HCT116 (cell line): ENCODE results near the gene ST6GALNAC2.

ENCODE experiments used
- EGR1 ChIP-seq: IDR thresholded peaks from 2 replicates; pipeline ENCODE4 v1.6.1; 2012; ENCODE audit warnings: low read depth
- ELF1 ChIP-seq: IDR thresholded peaks from 2 replicates; pipeline ENCODE4 v1.6.1; 2012; ENCODE audit warnings: low read depth, borderline replicate concordance
- POLR2A ChIP-seq: IDR thresholded peaks from 2 replicates; pipeline ENCODE4 v1.7.0; 2011; ENCODE audit warnings: borderline replicate concordance; ENCODE audit not compliant: insufficient read depth, insufficient read length; ENCODE audit errors: extremely low read depth
- POLR2AphosphoS5 ChIP-seq: IDR thresholded peaks from 2 replicates; pipeline ENCODE4 v1.6.1; 2011; ENCODE audit warnings: mild to moderate bottlenecking, low read depth, low read length, moderate library complexity
- RAD21 ChIP-seq: IDR thresholded peaks from 2 replicates; pipeline ENCODE4 v1.6.1; 2012; ENCODE audit warnings: low read depth, mild to moderate bottlenecking
- YY1 ChIP-seq: IDR thresholded peaks from 2 replicates; pipeline ENCODE4 v1.6.1; 2011; ENCODE audit warnings: low read length, low read depth, moderate library complexity, mild to moderate bottlenecking; ENCODE audit not compliant: insufficient replicate concordance; ENCODE audit errors: extremely low read depth
- TF ChIP-seq, protein P1 (sequence below), 3 experiments: fragments of 200-600 bp in 1 of 3; sonication (generic) in 1 of 3; IDR thresholded peaks in 2 of 3; conservative IDR thresholded peaks in 1 of 3; 2 replicates each; pipeline ENCODE4 v1.5.1; 2012 to 2017; ENCODE audit warnings: low read depth in 2 of 3, low read length in 2 of 3, antibody characterized with exemption in 1 of 3, borderline replicate concordance in 1 of 3, control low read depth in 1 of 3, mild to moderate bottlenecking in 1 of 3, mixed read lengths in 1 of 3, mixed run types in 1 of 3, moderate library complexity in 1 of 3; ENCODE audit not compliant: insufficient read depth in 1 of 3
- TF ChIP-seq, protein P2 (sequence below): IDR thresholded peaks from 2 replicates; pipeline ENCODE4 v1.6.1; 2012; ENCODE audit warnings: low read depth

DNA sequence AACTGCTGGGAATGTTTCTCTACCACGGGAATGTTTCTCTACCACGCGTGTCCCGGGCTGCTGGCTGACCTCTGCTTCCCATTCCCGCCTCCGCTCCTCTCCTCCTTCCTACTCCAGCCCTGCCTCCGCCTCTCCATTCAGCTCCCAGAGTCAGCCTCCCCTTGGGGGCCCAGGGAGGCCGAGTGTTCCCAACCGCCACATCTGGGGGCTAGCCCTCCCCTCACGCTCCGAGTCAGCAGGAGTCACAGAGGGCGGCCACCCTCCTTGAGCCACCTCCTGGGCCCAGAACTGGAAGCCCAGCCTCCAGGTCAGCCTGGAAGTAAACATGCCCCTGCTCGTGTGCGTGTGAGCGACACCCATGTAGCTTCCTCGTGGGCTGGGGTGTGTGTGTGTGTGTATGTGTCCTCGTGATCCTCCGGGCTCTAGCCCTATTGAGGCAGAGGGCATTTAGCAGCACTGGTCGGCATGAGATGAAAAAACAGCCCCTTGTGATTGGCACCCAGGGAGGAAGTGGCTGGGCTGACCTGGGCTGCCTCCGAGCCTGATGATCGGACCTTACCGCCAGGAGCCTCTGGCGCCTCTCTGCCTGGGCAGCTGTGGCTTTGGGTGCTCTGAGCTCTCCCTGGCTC lies 55.5 kb downstream of the ST6GALNAC2 start:
- TF ChIP-seq, protein P1, sequence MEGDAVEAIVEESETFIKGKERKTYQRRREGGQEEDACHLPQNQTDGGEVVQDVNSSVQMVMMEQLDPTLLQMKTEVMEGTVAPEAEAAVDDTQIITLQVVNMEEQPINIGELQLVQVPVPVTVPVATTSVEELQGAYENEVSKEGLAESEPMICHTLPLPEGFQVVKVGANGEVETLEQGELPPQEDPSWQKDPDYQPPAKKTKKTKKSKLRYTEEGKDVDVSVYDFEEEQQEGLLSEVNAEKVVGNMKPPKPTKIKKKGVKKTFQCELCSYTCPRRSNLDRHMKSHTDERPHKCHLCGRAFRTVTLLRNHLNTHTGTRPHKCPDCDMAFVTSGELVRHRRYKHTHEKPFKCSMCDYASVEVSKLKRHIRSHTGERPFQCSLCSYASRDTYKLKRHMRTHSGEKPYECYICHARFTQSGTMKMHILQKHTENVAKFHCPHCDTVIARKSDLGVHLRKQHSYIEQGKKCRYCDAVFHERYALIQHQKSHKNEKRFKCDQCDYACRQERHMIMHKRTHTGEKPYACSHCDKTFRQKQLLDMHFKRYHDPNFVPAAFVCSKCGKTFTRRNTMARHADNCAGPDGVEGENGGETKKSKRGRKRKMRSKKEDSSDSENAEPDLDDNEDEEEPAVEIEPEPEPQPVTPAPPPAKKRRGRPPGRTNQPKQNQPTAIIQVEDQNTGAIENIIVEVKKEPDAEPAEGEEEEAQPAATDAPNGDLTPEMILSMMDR (IDR thresholded peaks at IDR 0.05 in 2 of 3, conservative IDR thresholded peaks at IDR 0.05 in 1 of 3; ENCODE audit: borderline replicate concordance in 1 of 3, insufficient read depth in 1 of 3, low read depth in 2 of 3, low read length in 2 of 3): no peak
- TF ChIP-seq POLR2AphosphoS5 (no peak), ELF1 (no peak), YY1 (no peak), POLR2A (no peak), EGR1 (no peak), RAD21 (no peak)
- TF ChIP-seq, protein P2, sequence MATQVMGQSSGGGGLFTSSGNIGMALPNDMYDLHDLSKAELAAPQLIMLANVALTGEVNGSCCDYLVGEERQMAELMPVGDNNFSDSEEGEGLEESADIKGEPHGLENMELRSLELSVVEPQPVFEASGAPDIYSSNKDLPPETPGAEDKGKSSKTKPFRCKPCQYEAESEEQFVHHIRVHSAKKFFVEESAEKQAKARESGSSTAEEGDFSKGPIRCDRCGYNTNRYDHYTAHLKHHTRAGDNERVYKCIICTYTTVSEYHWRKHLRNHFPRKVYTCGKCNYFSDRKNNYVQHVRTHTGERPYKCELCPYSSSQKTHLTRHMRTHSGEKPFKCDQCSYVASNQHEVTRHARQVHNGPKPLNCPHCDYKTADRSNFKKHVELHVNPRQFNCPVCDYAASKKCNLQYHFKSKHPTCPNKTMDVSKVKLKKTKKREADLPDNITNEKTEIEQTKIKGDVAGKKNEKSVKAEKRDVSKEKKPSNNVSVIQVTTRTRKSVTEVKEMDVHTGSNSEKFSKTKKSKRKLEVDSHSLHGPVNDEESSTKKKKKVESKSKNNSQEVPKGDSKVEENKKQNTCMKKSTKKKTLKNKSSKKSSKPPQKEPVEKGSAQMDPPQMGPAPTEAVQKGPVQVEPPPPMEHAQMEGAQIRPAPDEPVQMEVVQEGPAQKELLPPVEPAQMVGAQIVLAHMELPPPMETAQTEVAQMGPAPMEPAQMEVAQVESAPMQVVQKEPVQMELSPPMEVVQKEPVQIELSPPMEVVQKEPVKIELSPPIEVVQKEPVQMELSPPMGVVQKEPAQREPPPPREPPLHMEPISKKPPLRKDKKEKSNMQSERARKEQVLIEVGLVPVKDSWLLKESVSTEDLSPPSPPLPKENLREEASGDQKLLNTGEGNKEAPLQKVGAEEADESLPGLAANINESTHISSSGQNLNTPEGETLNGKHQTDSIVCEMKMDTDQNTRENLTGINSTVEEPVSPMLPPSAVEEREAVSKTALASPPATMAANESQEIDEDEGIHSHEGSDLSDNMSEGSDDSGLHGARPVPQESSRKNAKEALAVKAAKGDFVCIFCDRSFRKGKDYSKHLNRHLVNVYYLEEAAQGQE: no peak
